C4-2B (cell line): ENCODE results near the gene SCUBE1.

Experiments used
- ZFX ChIP-seq: fragments of 450-650 bp; IDR thresholded peaks from 2 replicates; pipeline ENCODE4 v1.6.1; 2017
- TF ChIP-seq, protein P1 (sequence below): fragments of 450-650 bp; conservative IDR thresholded peaks from 2 replicates; pipeline ENCODE4 v1.5.1; 2017; ENCODE audit warnings: mild to moderate bottlenecking

- TF ChIP-seq, protein P1, sequence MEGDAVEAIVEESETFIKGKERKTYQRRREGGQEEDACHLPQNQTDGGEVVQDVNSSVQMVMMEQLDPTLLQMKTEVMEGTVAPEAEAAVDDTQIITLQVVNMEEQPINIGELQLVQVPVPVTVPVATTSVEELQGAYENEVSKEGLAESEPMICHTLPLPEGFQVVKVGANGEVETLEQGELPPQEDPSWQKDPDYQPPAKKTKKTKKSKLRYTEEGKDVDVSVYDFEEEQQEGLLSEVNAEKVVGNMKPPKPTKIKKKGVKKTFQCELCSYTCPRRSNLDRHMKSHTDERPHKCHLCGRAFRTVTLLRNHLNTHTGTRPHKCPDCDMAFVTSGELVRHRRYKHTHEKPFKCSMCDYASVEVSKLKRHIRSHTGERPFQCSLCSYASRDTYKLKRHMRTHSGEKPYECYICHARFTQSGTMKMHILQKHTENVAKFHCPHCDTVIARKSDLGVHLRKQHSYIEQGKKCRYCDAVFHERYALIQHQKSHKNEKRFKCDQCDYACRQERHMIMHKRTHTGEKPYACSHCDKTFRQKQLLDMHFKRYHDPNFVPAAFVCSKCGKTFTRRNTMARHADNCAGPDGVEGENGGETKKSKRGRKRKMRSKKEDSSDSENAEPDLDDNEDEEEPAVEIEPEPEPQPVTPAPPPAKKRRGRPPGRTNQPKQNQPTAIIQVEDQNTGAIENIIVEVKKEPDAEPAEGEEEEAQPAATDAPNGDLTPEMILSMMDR, result no peak
- no peak for TF ChIP-seq ZFX
Observed at GRCh38 chr22:43159484-43160178, 183.5 kb downstream of the SCUBE1 start.
